Bronchial epithelial cell (primary cell): ENCODE measurements around the gene GALNT14. TPM values are rescaled to one million over a fixed set of nuclear protein-coding genes. Genes with fewer than 3 reads are reported as not detected.

Source experiments
- DNase-seq: peaks from one replicate; pipeline ENCODE4 v3.0.0-alpha.2; 2010; ENCODE audit warnings: low read depth
- FAIRE-seq: peaks from 2 replicates; lab custom pipeline; 2011; peaks lifted over from hg19 to GRCh38; lab: Jason Lieb, UNC
- H3K27me3 ChIP-seq: 2 replicates; pipeline ENCODE4 v1.5.1; 2011; ENCODE audit warnings: low read length; ENCODE audit not compliant: control insufficient read depth, insufficient read depth
- H3K36me3 ChIP-seq: 2 replicates; pipeline ENCODE4 v1.5.1; 2011; ENCODE audit warnings: low read length; ENCODE audit not compliant: control insufficient read depth, insufficient read depth
- H3K4me3 ChIP-seq: 2 replicates; pipeline ENCODE4 v1.5.1; 2011; ENCODE audit warnings: mild to moderate bottlenecking, low read depth, low read length, control low read depth
- CTCF ChIP-seq: IDR thresholded peaks from 2 replicates; pipeline ENCODE4 v1.5.1; 2011; ENCODE audit warnings: mild to moderate bottlenecking, moderate library complexity, low read length, control low read depth, inconsistent platforms; ENCODE audit not compliant: insufficient read depth, severe bottlenecking
- total RNA-seq: library from RNA; depleted of rRNA; stranded (reverse); fragments of >200 nt; gene quantifications from 2 replicates; pipeline ENCODE4 v1.2.1, GENCODE V29; 2014

The GALNT14 gene
- total RNA-seq, 1 donor from 2014 or later, result 12.4 TPM

- Histone ChIP-seq H3K36me3 (no peaks in the 10 kb centered on the region), H3K4me3 (no peak overlapping the region), H3K27me3 (no peaks in the 10 kb centered on the region)
- DNase-seq (no peak), FAIRE-seq (no peak)
- no peak for TF ChIP-seq CTCF
Observed at GRCh38 chr2:31052284-31052683, 86.0 kb downstream of the GALNT14 start.

- Histone ChIP-seq H3K36me3 (no peaks in the 10 kb centered on the region), H3K4me3 (no peak overlapping the region), H3K27me3 (no peaks in the 10 kb centered on the region)
- TF ChIP-seq CTCF, result no peak
- no peak for DNase-seq
- no peak for FAIRE-seq
Observed at GRCh38 chr2:31051258-31052140, 86.7 kb downstream of the GALNT14 start.

GRCh38 chr2:31049916-31050588, 88.2 kb downstream of the GALNT14 start:
- Histone ChIP-seq H3K27me3 (no peaks in the 10 kb centered on the region), H3K4me3 (no peak overlapping the region), H3K36me3 (no peaks in the 10 kb centered on the region)
- FAIRE-seq, result no peak
- TF ChIP-seq CTCF, result no peak
- DNase-seq, result no peak

- TF ChIP-seq CTCF, result no peak
- no peaks in the 10 kb centered on the region for H3K27me3 ChIP-seq
- FAIRE-seq (no peak), DNase-seq (no peak)
- H3K36me3 ChIP-seq, result no peaks in the 10 kb centered on the region
- no peak overlapping the region for H3K4me3 ChIP-seq
Observed at GRCh38 chr2:31049264-31049663, 89.0 kb downstream of the GALNT14 start.

GRCh38 chr2:31047599-31047998, 90.6 kb downstream of the GALNT14 start:
- no peaks in the 10 kb centered on the region for H3K27me3 ChIP-seq
- no peak for TF ChIP-seq CTCF
- FAIRE-seq (peak; percentile 36), DNase-seq (no peak)
- H3K36me3 ChIP-seq, result no peaks in the 10 kb centered on the region
- no peak overlapping the region for H3K4me3 ChIP-seq
